Left lung (tissue), 10 donors: Measurements from ENCODE around the gene RPN2. TPM values are rescaled to one million over a fixed set of nuclear protein-coding genes. Genes with fewer than 3 reads are reported as not detected.

Experiments
- ATAC-seq: fragments of 200-7000 bp; cut with Tn5 transposase; one replicate; pipeline ENCODE4 v1.9.1; 2020; ENCODE audit warnings: moderate library complexity
- DNase-seq, 4 donors: peaks; one replicate each; pipeline ENCODE4 v3.0.0-alpha.2; 2013 to 2020
- H3K27ac ChIP-seq, 2 donors: fragments of 200-600 bp; sonication (generic) in 1 of 2; one replicate each; pipeline versions ENCODE4 v1.5.0 to v1.8.0; 2020 to 2021
- H3K27me3 ChIP-seq, 2 donors: fragments of 200-600 bp; sonication (generic) in 1 of 2; one replicate each; pipeline versions ENCODE4 v1.5.0 to v1.8.0; 2020 to 2021
- H3K36me3 ChIP-seq, 2 donors: fragments of 200-600 bp; sonication (generic) in 1 of 2; one replicate each; pipeline versions ENCODE4 v1.5.0 to v1.8.0; 2020 to 2021
- H3K4me1 ChIP-seq, 2 donors: fragments of 200-600 bp; one replicate each; pipeline ENCODE4 v1.8.0; 2021
- H3K4me3 ChIP-seq, 2 donors: fragments of 200-600 bp; sonication (generic) in 1 of 2; one replicate each; pipeline versions ENCODE4 v1.5.0 to v1.8.0; 2020 to 2021; ENCODE audit warnings: mild to moderate bottlenecking in 1 of 2
- H3K9me3 ChIP-seq, 2 donors: fragments of 200-600 bp; sonication (generic) in 1 of 2; one replicate each; pipeline versions ENCODE4 v1.5.0 to v1.8.0; 2020 to 2021
- CTCF ChIP-seq, 2 donors: fragments of 200-600 bp; sonication (generic) in 1 of 2; IDR thresholded peaks; one replicate each; pipeline versions ENCODE4 v1.5.0 to v1.8.0; 2021; ENCODE audit warnings: antibody characterized with exemption in 2 of 2
- intact Hi-C, 2 donors: fragments of 100-400 bp; cut with DNase I; formaldehyde crosslinking; loops; one replicate each; pipeline versions ENCODE4 v1.11.2 to v1.14.2; 2022
- polyA plus RNA-seq, 6 donors: library from polyadenylated mRNA; unstranded; fragments of 120-200 nt; gene quantifications; one replicate each; pipeline ENCODE4 v1.2.1, GENCODE V29; 2013; ENCODE audit not compliant: insufficient read length in 6 of 6
- total RNA-seq, 2 donors: library from RNA; stranded (reverse); fragmentation: NEBNext Ultra II Directional; extraction: Animal tissue kit (Norgen Biotek cat#: 25700); gene quantifications; one replicate each; pipeline ENCODE4 v1.2.1, GENCODE V29; 2021
- donor health status: DM: no; HTN: yes; CAD: no.
- donor health status: DM: no; HTN: no; CAD: no.

Gene RPN2
- total and polyA plus RNA-seq, 8 donors: 202 to 269 (median 229) TPM

- no peak for TF ChIP-seq CTCF (IDR thresholded peaks at IDR 0.05)
- H3K4me1 ChIP-seq: peaks cover 0 to 65% of the 10 kb centered on the region in 2 donors
- peaks cover 0 to 50% of the 10 kb centered on the region in 2 donors for H3K36me3 ChIP-seq
- H3K27ac ChIP-seq: no peak overlapping the region
- H3K9me3 ChIP-seq: no peaks in the 10 kb centered on the region
- no peak overlapping the region for H3K4me3 ChIP-seq
- ATAC-seq (no peak), DNase-seq (no peak)
- no peaks in the 10 kb centered on the region for H3K27me3 ChIP-seq
- intact Hi-C loops: loop anchor here in 1 of 2 donors (10.0 kb wide), 1 partner anchor 344 kb away; no protein-coding TSS in a partner anchor
These were observed 11.4 kb downstream of the RPN2 start for GRCh38 chr20:37190354-37191112.

- DNase-seq (peak; percentile 84 to 92 (median 87)), ATAC-seq (peak; percentile 97)
- no peaks in the 10 kb centered on the region for H3K9me3 ChIP-seq
- H3K36me3 ChIP-seq: peaks cover 0 to 47% of the 10 kb centered on the region in 2 donors
- peak; percentile 84 to 90 for TF ChIP-seq CTCF (IDR thresholded peaks at IDR 0.05)
- no peak overlapping the region for H3K4me3 ChIP-seq
- no peak overlapping the region for H3K27ac ChIP-seq
- H3K27me3 ChIP-seq: no peaks in the 10 kb centered on the region
- intact Hi-C loops: loop anchor here in 1 of 2 donors (10.0 kb wide), 1 partner anchor 343 kb away; no protein-coding TSS in a partner anchor
- H3K4me1 ChIP-seq: peaks cover 0 to 61% of the 10 kb centered on the region in 2 donors
These were observed 13.2 kb downstream of the RPN2 start for GRCh38 chr20:37192137-37192854.

DNA sequence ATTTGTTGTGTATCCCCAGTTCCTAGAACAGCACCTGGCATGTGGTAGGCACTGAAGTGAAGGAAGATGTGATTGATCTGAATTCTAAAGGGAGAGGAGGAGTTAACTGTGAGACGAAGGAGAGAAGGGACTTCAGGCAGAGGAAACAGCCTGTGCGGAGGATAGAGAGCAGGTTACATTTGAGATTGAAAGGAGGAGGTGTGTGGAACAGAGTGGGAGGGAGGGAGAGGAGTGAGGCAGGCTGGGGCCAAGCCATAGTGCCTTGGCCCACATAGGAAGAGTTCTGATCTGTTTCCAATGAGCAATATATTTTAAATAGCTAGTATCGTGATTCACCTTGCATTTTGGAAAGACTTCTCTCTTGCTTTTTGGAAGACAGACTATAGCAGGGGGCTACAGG, 14.1 kb downstream of the RPN2 start:
- intact Hi-C loops: loop anchor here in 1 of 2 donors (10.0 kb wide), 1 partner anchor 342 kb away; no protein-coding TSS in a partner anchor

DNA sequence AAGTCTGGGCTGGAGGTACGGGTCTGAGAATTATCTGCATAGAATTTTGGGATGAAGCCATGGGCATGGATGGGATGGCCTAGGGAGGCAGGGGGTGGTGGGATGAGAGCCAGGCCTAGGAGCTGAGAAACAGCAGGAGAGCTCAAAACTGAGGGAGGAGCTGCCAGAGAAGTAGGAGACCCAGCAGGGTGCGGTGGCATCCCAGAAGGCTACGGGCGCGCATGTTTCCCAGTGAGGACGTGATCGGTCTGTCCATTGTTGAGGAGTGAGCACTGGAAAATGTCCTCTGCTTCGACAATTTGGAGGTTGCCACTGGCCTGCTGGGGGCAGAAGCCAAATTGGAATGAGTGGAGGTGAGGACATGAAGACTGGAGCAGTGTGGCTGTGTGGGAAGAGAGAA, 14.7 kb downstream of the RPN2 start:
- H3K4me3 ChIP-seq: no peak overlapping the region
- intact Hi-C loops: loop anchor here in 1 of 2 donors (10.0 kb wide), 1 partner anchor 341 kb away; no protein-coding TSS in a partner anchor
- H3K9me3 ChIP-seq: no peaks in the 10 kb centered on the region

More for the DNA sequence above, 14.1 kb downstream of the RPN2 start:
- Histone ChIP-seq H3K4me3 (no peak overlapping the region), H3K27ac (no peak overlapping the region), H3K9me3 (no peaks in the 10 kb centered on the region), H3K27me3 (no peaks in the 10 kb centered on the region), H3K36me3 (peaks cover 0 to 48% of the 10 kb centered on the region in 2 donors), H3K4me1 (peaks cover 0 to 64% of the 10 kb centered on the region in 2 donors)
- DNase-seq (no peak), ATAC-seq (no peak)
- no peak for TF ChIP-seq CTCF (IDR thresholded peaks at IDR 0.05)

More for the DNA sequence above, 14.7 kb downstream of the RPN2 start:
- H3K27me3 ChIP-seq: no peaks in the 10 kb centered on the region
- ATAC-seq (no peak), DNase-seq (no peak)
- H3K27ac ChIP-seq: no peak overlapping the region
- peaks cover 0 to 48% of the 10 kb centered on the region in 2 donors for H3K36me3 ChIP-seq
- no peak for TF ChIP-seq CTCF (IDR thresholded peaks at IDR 0.05)
- peaks cover 0 to 65% of the 10 kb centered on the region in 2 donors for H3K4me1 ChIP-seq
